ENCODE data around the gene ADORA1.

ADORA1 gene

DNA sequence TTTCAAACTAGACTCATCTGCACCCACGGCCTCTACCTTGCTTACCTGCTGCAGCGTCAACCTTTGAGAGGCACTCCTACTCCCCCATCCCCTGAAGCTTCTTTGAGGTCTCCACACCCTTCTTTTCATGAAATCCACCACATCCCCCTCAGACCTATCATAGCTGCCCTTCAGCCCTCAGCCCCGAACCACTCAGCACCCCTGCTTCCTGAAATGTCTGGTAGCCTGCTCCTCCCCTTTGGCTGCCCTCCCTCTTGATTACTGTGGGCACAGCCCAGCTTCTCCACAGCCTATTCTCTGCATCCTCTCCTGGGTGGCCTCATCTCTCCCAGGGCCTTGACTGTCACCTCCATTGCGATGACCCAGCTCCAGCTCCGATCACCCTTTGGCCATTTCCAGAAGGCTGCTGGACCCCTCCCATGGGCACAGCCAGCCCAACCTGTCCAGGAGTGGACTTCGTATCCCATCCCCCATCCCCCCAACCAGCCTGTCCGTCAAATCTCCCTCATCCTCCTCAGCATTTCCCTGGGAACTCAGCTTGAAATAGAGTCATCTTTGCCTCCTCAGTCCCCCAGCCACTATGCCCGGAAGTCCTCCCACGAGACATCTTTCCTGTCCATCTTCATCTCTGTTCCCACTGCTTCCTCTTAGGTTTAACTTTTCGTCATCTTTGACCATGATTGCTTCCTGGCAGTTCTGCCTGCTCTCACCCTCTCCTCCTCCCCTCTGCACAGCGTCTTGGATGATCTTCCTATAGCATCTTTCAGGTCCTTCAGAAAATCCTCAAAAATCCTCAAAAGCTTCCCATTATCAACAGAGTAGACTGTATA, 6.1 kb upstream of the ADORA1 start:
- no peak for DNase-seq (ENCODE audit: low spot score)

- DNase-seq (ENCODE audit: low spot score) = no peak
Measured at GRCh38 chr1:203122159-203122558, 5.4 kb upstream of the ADORA1 start.

- DNase-seq (ENCODE audit: low spot score) = no peak
Measured at GRCh38 chr1:203124011-203124410, 3.5 kb upstream of the ADORA1 start.

DNA sequence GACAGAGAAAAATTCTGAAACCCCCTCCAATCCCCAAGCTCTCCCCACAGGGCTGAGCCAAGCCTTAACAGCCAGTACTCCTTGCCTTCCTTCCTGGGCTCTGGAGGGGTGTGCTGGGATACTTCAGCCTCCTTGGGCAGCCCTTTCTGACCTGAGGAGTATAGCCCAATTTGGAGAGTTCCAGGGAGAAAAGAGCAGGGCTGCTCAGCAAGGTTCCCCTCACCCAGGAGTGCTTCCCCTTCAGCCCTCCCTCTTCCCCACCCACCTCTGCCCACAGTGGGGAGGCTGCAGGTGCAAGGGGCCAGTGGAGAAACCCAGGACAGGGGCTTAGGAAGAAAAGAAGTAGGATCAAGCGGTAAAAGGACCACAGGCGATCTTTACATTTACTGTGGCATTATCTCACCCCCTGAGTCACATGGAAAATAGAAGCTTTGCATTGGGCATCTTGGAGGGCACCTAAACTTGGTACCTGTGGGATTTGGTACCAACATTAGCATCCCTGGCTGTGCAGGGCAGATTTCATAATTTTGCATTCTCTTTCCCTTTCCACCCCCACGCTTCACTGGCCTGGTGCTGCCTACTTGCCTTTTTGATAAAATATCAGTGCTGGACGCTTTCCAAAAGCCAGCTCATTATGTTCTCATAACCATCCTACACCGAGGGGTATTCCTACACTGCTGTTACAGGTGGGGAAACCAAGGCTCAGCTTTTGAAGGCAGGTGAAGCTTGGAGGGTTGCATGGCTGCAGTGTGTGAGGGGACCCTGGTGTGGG, 2.8 kb upstream of the ADORA1 start:
- DNase-seq (ENCODE audit: low spot score) = no peak

- no peak for DNase-seq (ENCODE audit: low spot score)
Measured at GRCh38 chr1:203126151-203126865, 1.2 kb upstream of the ADORA1 start.

- no peak for DNase-seq (ENCODE audit: low spot score)
Measured at GRCh38 chr1:203126866-203127665, 460 bp upstream of the ADORA1 start.

DNA sequence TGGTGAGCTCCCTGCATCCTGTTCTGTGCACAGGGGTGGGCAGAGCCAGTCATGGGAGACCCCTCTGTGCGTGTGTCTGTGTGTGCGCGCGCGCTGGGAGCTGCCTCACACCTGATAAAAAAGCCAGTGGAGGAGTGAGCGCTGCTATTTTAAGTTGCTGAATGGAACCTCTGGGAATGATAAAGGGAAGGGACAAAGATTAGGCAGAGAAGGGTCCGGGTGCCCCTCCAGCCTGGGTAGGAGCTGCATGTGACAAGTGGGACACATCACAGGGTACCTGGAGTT, 847 bp downstream of the ADORA1 start:
- DNase-seq (ENCODE audit: low spot score) = no peak

DNA sequence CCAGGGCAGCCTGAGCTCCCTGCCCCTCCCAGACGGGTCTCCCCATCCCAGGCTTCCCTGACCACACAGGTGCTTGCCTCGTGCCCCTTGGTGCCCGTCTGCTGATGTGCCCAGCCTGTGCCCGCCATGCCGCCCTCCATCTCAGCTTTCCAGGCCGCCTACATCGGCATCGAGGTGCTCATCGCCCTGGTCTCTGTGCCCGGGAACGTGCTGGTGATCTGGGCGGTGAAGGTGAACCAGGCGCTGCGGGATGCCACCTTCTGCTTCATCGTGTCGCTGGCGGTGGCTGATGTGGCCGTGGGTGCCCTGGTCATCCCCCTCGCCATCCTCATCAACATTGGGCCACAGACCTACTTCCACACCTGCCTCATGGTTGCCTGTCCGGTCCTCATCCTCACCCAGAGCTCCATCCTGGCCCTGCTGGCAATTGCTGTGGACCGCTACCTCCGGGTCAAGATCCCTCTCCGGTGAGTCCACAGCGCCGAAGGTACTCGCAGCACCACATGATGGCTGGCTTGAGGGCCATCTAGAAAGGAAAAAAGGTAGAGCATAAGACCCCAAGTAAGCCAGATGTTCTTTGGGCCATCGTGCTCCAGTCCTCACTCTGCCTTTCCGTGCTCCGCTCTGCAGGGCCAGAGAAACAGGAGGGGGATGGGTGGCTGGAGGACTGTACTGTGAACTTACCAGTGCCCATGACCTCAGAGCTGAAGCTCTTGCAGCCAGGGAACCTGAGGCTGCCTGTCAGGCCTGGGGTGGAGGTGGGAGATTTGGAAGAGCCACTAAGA, 1.4 kb downstream of the ADORA1 start:
- DNase-seq (ENCODE audit: low spot score) = no peak

DNA sequence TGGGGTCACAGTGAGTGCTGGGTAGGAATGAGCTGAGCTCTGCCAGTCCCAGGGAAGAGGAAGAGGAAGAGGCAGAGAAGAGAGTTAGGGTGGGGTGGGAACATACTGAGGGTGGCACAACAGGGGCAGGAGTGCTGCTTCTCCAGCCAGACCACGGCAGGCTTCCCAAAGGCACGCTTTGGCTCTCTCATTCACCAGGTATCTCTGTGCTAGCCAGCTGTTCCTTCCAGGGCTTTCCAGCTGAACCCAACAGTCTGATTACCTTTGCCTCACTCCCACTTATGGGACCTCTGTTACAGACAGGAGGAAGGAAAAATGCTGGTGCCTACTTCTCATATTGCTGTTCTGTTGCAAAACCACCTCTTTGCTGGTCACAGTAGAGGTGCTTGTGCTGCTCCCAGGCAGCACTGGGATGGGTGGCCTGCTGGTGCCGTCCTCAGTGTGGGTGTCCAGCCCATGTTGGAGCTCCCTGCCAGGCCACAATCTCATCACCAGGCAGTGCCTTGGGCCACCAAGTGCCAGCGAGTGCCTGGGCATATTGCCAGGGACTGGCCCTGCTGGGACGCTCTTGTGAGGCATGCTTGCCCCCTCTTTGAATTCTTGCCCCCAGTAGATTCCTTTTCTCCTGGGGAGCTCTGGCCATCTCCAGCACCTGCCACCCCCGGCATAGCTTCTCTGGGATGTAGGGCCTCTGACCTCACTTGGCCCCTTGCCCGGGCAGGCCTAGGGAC, 2.1 kb downstream of the ADORA1 start:
- no peak for DNase-seq (ENCODE audit: low spot score)

GRCh38 chr1:203130358-203130985, 2.9 kb downstream of the ADORA1 start:
- no peak for DNase-seq (ENCODE audit: low spot score)

DNA sequence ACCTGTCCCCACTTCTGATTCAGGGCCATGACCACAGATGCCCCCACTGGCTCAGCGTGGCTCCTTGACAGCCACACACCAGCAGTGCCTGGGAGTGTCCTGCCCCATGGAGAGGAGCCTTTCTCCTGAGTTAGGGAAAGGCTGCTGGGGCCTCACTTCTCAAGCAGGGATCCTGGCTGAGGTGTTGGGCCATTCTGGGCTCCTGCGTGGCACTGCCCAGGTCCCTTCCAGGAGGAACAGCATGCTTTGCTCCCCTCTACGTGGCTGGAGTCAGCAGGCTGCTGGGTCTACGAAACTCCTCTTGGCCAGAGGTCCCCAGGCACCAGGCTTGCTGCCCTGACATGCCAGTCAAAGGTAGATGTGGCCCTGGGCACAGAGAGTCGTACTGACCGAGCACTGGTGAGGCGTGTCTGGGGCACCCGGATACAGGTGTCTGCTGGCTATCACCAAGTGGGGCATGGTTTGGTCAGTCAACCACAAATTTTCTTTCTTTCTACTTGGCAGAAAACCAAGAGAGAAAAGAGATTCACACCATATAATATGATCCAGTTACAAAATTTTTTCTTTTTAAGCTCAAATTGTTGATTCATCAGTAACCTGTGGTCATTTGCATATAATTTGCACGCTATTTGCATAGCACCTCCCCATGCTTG, 4.1 kb downstream of the ADORA1 start:
- DNase-seq (ENCODE audit: low spot score) = no peak

DNA sequence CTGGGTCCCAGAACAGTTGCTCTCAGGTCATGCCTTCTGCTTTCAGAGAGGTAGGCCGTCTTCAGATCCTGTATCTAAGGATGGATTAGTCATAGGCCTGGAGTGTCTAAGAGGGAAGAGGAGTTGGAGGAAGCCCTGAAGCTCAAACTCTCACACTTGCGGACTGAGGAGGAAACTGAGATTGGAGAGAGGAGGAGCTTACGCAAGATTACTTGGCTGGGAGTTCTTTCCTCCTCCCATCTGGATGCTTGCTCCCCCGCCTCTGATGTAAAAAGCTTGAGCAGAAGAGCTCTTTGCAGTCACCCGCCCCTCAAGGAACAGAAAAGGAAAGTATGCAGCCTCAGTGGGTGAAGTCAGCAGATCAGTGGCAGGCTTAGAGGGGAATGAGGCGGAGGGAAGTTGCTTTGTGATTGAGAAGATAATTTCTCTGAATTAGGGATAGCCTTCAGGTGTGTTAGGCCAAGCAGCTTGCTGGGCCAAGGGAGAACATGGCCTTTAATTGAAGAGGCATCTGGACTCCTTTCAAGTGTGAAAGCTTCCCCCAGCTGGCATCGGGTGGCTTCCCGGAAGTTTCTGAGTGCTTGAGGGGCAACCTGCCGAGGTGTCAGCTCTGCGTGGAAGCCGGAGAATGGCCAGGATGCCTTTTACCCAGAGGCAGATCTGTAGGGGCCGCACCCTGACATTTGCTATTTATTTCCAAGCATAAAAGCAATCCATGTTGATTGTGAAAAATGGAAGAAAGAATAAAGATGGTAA, 6.6 kb downstream of the ADORA1 start:
- DNase-seq (ENCODE audit: low spot score) = no peak

DNA sequence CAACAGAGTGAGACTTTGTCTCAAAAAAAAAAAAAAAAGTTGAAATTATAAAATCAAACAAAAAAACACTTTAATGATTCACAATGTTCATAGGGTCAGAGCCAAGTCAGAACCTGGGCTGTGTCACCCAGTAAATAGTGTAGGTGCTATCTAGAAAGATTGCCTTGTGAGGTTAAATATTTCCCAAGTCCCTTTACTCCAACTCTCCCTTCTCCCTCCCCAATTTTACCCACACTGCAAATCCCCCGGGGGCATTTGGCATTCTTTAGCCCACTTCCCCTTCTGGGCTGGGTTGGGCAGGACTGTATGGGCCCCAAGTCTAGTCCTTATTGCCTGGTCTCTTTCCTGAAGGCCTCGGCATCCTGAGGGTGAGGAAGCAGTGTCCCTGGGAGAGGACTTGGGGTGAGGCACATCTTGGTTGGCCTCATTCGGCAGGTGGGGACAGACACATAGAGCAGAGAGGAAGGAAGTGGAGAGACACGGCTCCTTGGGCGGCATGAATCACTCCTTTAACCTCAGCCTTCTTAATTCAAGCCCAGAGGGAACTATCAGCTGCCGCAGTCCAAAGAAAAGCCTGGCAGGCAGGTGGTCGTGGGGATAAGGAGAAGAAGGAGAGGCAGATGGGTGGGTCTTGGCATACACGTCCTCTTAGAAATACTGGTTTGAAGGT, 8.2 kb downstream of the ADORA1 start:
- DNase-seq (ENCODE audit: low spot score) = no peak

GRCh38 chr1:203136409-203137042, 9.0 kb downstream of the ADORA1 start:
- no peak for DNase-seq (ENCODE audit: low spot score)

- DNase-seq (ENCODE audit: low spot score) = no peak
Measured at GRCh38 chr1:203137324-203137723, 9.8 kb downstream of the ADORA1 start.

GRCh38 chr1:203138066-203138465, 10.5 kb downstream of the ADORA1 start:
- DNase-seq (ENCODE audit: low spot score) = no peak

DNA sequence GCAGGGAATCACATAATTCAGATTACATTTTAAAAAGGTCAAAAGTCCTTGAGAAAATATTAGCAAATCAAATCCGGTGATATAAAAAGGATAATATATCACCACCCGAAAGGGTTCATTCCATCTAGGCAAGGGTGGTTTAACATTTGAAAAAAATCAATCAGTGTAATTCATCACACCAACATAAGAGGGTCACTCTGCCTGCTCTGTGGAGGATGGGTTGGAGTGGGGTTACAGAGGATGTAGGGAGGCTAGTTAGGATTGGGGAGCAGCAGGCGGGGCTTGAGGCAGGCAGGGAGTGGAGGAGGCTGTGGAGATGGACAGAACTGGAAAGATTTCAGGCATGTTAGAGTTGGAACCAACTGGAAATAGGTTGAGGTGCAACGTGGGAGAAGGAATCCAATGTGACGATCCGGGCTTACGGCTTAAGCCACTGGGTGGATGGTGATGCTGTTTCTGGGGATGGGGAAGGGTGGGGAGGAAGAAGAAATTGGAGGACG, 12.5 kb downstream of the ADORA1 start:
- no peak for DNase-seq (ENCODE audit: low spot score)

Data from CD4-positive, alpha-beta T cell treated with Interleukin-6 at 100 ng/mL for 8 hours (primary cell).